ENCODE data around the gene YIPF4. TPM values are rescaled to one million over a fixed set of nuclear protein-coding genes. Genes with fewer than 3 reads are reported as not detected.
"Not testable (repeated sequence)": the region's sequence is repeated elsewhere in the genome, so short reads cannot be mapped to it uniquely, and the experiment has no call there.

Gene YIPF4
- total RNA-seq, 1 experiment from 2014 or later: 28.0 TPM

GRCh38 chr2:32365679-32366078 lies 88.0 kb downstream of the YIPF4 start:
- not testable (repeated sequence) for DNase-seq (ENCODE audit: low spot score)

Other genes starting within 250 kb of the YIPF4 start
- 72.2 and 86.0 TPM in 2 replicates for gene DPY30, start 238.1 kb upstream of the YIPF4 start, total RNA-seq (2014; rRNA removed; shearing (Covaris generic))
- 5.3 and 9.4 TPM in 2 replicates for gene SPAST, start 214.3 kb upstream of the YIPF4 start, total RNA-seq (2014; rRNA removed; shearing (Covaris generic))
- 16.6 and 23.3 TPM in 2 replicates for gene SLC30A6, start 112.0 kb upstream of the YIPF4 start, total RNA-seq (2014; rRNA removed; shearing (Covaris generic))
- gene NLRC4, start 13.0 kb upstream of the YIPF4 start, total RNA-seq (2014; rRNA removed; shearing (Covaris generic)): not detected in 2 replicates
- 16.4 and 29.7 TPM in 2 replicates for gene BIRC6, start 79.1 kb downstream of the YIPF4 start, total RNA-seq (2014; rRNA removed; shearing (Covaris generic))

Measured in H4 (cell line).